NCI-H460 (cell line): Measurements from ENCODE around the gene ESRRG. TPM values are rescaled to one million over a fixed set of nuclear protein-coding genes. Genes with fewer than 3 reads are reported as not detected.

ENCODE experiments used
- DNase-seq: peaks from one replicate; pipeline ENCODE4 v3.0.0-alpha.2; 2016; ENCODE audit warnings: low read depth; ENCODE audit errors: extremely low read depth
- polyA plus RNA-seq: library from polyadenylated mRNA; depleted of rRNA; stranded (reverse); fragments of >200 nt; gene quantifications from 2 replicates; pipeline ENCODE4 v1.2.3, GENCODE V29; 2014; cell fraction: nucleus; rRNA removed
- total RNA-seq: library from RNA; depleted of rRNA; stranded (reverse); fragments of >200 nt; shearing (Covaris generic); gene quantifications from 2 replicates; pipeline ENCODE4 v1.2.3, GENCODE V29; 2014; rRNA removed

Gene ESRRG
- total RNA-seq: 0.05 TPM in 1 of 2 replicates, not detected in the other
- polyA plus RNA-seq: not detected in 2 replicates

GRCh38 chr1:216723274-216723780 lies at the start of gene ESRRG:
Gene ESRRG, minus strand, starts transcription at chr1:216723429. Its CDS starts 130 bp downstream, at chr1:216723299.
- DNase-seq: peak; percentile 5

DNA sequence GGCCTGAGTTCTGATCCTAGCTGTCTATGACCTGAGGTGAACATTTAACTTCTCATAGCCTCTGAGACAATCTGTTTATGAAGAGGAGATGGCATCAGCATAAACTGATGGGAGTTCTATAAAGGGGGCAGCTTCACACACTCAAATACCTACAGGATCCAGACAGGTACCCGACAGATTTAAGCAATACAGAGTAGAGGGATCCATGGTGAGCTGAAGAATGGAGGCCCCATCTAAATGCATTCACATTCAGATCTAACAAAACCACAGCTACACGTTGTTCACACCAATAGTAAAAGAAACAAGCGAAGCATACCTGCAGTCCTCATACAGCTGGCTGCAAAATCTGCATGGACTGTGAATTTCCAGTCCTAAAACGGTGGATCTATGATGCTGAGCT lies 48.7 kb upstream of the ESRRG start:
- no peak for DNase-seq

GRCh38 chr1:216766633-216767327 lies 43.6 kb upstream of the ESRRG start:
- no peak for DNase-seq

GRCh38 chr1:216765346-216766300 lies 42.4 kb upstream of the ESRRG start:
- no peak for DNase-seq

GRCh38 chr1:216758161-216758560 lies 34.9 kb upstream of the ESRRG start:
- DNase-seq: no peak

GRCh38 chr1:216757110-216757509 lies 33.9 kb upstream of the ESRRG start:
- DNase-seq: no peak

GRCh38 chr1:216750961-216751360 lies 27.7 kb upstream of the ESRRG start:
- DNase-seq: no peak

GRCh38 chr1:216750031-216750627 lies 26.9 kb upstream of the ESRRG start:
- peak; percentile 61 for DNase-seq

- no peak for DNase-seq
Measured at GRCh38 chr1:216749232-216749631, 26.0 kb upstream of the ESRRG start.

DNA sequence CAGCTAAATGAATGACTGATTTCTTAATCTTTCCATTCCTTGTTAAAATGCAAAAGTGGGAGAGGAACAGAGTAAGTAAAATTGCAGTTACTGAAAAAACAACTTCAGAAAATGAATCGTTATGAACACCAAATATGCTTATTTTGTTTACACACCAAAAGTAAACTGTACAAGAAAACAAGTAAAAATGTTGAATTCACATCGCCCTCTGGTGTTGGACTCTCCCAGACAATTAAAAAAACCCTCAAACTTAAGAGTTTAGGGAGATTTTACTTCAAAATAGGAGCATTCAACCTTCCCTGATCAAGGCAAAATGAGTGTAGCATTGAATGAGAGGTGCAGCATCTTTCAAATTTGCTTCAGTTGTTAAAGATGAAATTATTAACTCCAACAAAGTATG lies 19.4 kb upstream of the ESRRG start:
- peak; percentile 32 for DNase-seq

GRCh38 chr1:216740331-216740730 lies 17.1 kb upstream of the ESRRG start:
- DNase-seq: no peak

- no peak for DNase-seq
Measured at GRCh38 chr1:216739793-216740192, 16.6 kb upstream of the ESRRG start.

- no peak for DNase-seq
Measured at GRCh38 chr1:216732121-216732520, 8.9 kb upstream of the ESRRG start.

- DNase-seq: no peak
Measured at GRCh38 chr1:216731562-216731961, 8.3 kb upstream of the ESRRG start.

DNA sequence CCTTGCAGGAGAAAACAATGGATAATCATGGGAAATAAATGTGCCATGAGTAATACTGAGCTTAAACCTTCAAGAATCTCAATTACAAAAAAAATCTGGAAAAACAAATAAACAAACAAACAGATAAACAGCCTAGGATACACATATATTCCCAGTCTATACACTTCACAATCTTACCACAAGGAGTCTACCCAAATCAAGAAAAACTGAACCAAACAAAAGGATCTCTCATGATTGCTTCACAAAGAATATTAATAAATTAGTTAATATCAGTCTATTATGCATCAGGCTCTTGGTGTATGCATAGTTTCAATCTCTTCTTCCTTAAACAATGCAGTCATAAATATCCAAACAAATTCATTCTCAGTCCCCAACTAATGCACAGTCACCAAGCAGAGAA lies 3.2 kb upstream of the ESRRG start:
- DNase-seq: no peak

DNA sequence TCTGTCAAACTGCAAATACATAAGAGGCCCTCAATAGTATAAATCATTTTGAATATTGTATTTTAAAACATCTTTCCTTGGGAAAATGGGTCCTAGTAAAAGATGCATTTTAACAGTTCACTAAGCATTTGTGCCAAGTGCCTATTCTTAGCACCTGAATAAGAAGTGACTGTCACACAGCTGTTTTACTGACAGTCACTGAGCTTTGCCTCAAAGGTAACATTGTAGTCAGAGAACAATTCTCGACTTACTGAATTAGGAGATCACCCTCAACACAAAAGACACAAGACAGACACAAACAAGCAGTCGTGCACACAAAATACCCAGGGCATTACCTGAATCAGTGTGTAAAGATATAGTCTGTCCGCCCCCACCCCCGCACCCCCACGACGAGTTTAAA lies 408 bp downstream of the ESRRG start:
- no peak for DNase-seq

- DNase-seq: no peak
Measured at GRCh38 chr1:216721863-216722262, 1.4 kb downstream of the ESRRG start.

GRCh38 chr1:216721062-216721461 lies 2.2 kb downstream of the ESRRG start:
- no peak for DNase-seq

GRCh38 chr1:216711712-216712111 lies 11.5 kb downstream of the ESRRG start:
- no peak for DNase-seq

- DNase-seq: no peak
Measured at GRCh38 chr1:216710598-216711333, 12.5 kb downstream of the ESRRG start.
